Liver (tissue), 3 donors: Measurements from ENCODE around the gene MAML3.

Source experiments
- EGR1 ChIP-seq, 2 donors: IDR thresholded peaks; 2 replicates each; pipeline ENCODE4 v1.6.1; 2016 to 2018; ENCODE audit warnings: antibody characterized with exemption in 2 of 2, low read depth in 2 of 2
- FOXA1 ChIP-seq: IDR thresholded peaks from 2 replicates; pipeline ENCODE4 v1.6.1; 2016; ENCODE audit warnings: antibody characterized with exemption
- GABPA ChIP-seq, 2 donors: IDR thresholded peaks in 1 of 2; conservative IDR thresholded peaks in 1 of 2; 2 replicates each; pipeline ENCODE4 v1.6.1; 2016; ENCODE audit warnings: antibody characterized with exemption in 2 of 2, mild to moderate bottlenecking in 1 of 2, moderate library complexity in 1 of 2
- MAX ChIP-seq: IDR thresholded peaks from 2 replicates; pipeline ENCODE4 v1.6.1; 2016; ENCODE audit warnings: antibody characterized with exemption
- NR2F2 ChIP-seq: IDR thresholded peaks from 2 replicates; pipeline ENCODE4 v1.6.1; 2016; ENCODE audit warnings: antibody characterized with exemption
- RAD21 ChIP-seq, 2 donors: IDR thresholded peaks; 2 replicates each; pipeline ENCODE4 v1.6.1; 2016; ENCODE audit warnings: antibody characterized with exemption in 2 of 2, mild to moderate bottlenecking in 2 of 2
- REST ChIP-seq: IDR thresholded peaks from 2 replicates; pipeline ENCODE4 v1.6.1; 2016; ENCODE audit warnings: antibody characterized with exemption, mild to moderate bottlenecking
- SP1 ChIP-seq: IDR thresholded peaks from 2 replicates; pipeline ENCODE4 v1.6.1; 2018; ENCODE audit warnings: antibody characterized with exemption, mild to moderate bottlenecking
- TAF1 ChIP-seq: conservative IDR thresholded peaks from 2 replicates; pipeline ENCODE4 v1.6.1; 2016; ENCODE audit warnings: antibody characterized with exemption, mild to moderate bottlenecking
- YY1 ChIP-seq: IDR thresholded peaks from 2 replicates; pipeline ENCODE4 v1.6.1; 2016; ENCODE audit warnings: antibody characterized with exemption, mild to moderate bottlenecking
- ZBTB33 ChIP-seq: IDR thresholded peaks from 2 replicates; pipeline ENCODE4 v1.6.1; 2016; ENCODE audit warnings: antibody characterized with exemption
- TF ChIP-seq, protein P1 (sequence below): fragments of 150-350 bp; IDR thresholded peaks from 2 replicates; pipeline ENCODE4 v1.5.1; 2017; ENCODE audit warnings: improper control_type of control experiment, low read depth, low read length; ENCODE audit not compliant: missing input control
- donor health status: healthy.
- donor health status: healthy.

DNA sequence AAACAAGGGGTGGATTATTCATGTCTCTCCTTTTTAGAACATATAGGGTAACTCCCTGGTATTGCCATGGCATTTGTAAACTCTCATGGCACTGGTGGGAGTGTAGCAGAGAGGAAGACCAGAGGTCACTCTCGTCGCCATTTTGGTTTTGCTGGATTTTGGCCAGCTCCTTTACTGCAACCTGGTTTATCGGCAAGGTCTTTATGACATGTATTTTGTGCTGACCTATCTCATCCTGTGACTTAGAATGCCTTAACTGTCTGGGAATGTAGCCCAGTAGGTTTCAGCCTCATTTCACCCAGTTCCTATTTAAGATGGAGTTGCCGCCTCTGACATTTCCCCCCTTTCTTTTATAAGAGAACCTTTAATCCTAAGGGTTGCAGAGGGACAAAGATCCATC lies 442.5 kb downstream of the MAML3 start:
- TF ChIP-seq, protein P1, sequence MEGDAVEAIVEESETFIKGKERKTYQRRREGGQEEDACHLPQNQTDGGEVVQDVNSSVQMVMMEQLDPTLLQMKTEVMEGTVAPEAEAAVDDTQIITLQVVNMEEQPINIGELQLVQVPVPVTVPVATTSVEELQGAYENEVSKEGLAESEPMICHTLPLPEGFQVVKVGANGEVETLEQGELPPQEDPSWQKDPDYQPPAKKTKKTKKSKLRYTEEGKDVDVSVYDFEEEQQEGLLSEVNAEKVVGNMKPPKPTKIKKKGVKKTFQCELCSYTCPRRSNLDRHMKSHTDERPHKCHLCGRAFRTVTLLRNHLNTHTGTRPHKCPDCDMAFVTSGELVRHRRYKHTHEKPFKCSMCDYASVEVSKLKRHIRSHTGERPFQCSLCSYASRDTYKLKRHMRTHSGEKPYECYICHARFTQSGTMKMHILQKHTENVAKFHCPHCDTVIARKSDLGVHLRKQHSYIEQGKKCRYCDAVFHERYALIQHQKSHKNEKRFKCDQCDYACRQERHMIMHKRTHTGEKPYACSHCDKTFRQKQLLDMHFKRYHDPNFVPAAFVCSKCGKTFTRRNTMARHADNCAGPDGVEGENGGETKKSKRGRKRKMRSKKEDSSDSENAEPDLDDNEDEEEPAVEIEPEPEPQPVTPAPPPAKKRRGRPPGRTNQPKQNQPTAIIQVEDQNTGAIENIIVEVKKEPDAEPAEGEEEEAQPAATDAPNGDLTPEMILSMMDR: no peak
- TF ChIP-seq RAD21 (IDR thresholded peaks at IDR 0.05) (no peak), FOXA1 (no peak), TAF1 (no peak), MAX (no peak), REST (no peak), NR2F2 (no peak), GABPA (IDR thresholded peaks at IDR 0.05 in 1 of 2, conservative IDR thresholded peaks at IDR 0.05 in 1 of 2) (no peak), YY1 (no peak), SP1 (no peak), ZBTB33 (no peak), EGR1 (IDR thresholded peaks at IDR 0.05; ENCODE audit: low read depth in 2 of 2) (no peak)
